NCI-H1092 treated with DMSO at 0.1 percent for 48 hours (cell line): Measurements from ENCODE around the gene KIF19.

ENCODE experiments used
- DNase-seq: peaks from one replicate; lab custom pipeline; 2025; lab: John Stamatoyannopoulos, UW

KIF19 gene

GRCh38 chr17:74304184-74304583 is 21.8 kb upstream of the KIF19 start:
- no peak for DNase-seq

DNA sequence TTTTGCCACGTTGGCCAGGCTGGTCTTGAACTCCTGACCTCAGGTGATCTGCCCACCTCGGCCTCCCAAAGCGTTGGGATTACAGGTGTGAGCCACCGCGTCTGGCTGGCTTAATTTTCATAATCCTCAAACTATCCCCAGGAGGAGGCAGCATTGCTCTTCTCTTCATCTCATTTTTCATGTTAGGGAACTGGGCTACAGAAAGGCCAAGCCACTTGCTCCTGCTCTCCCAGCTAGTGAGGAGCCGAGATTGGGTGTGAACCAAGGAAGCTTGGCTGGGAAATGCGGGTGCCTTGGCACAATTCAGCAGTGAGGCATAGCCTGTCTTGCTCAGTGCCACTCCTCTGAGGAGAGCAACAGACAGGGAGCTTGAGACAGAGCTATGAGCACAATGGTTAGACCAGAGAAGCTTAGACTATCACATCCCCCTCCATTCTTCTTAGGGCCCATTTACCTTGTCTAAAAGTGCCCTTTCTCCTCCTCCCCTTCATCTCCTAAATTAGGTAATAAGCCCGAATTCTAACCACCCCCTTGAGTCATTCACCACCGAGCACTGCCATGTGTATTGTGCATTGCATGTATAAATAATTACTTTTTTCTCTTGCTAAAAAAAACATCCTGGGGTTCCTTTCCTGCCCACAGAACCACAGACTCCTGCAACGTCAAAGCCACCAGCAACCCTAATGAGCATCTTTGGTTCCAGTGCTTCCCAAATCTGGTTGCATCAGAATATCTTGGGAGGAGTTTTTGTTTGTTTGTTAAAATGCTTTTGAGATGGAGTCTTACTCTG is 20.0 kb upstream of the KIF19 start:
- peak; percentile 77 for DNase-seq

GRCh38 chr17:74307984-74308773 is 17.8 kb upstream of the KIF19 start:
- no peak for DNase-seq

DNA sequence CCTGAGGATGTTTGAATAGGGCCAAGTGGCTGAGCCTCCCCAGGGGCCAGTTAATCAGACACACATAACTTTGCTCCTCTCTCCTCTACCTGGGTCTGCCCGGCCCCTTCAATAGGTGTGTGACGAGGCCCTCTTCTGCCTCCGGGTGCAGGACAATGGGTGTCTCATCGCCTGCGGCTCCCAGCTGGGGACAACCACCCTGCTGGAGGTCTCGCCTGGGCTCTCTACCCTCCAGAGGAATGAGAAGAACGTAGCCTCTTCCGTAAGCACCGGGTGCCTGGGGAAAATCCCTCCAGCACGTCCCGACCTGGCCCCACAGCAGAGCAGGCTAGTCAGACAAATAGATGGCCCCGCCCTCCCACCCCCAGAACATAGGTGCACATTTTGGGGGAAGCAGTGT is 16.1 kb upstream of the KIF19 start:
- no peak for DNase-seq

DNA sequence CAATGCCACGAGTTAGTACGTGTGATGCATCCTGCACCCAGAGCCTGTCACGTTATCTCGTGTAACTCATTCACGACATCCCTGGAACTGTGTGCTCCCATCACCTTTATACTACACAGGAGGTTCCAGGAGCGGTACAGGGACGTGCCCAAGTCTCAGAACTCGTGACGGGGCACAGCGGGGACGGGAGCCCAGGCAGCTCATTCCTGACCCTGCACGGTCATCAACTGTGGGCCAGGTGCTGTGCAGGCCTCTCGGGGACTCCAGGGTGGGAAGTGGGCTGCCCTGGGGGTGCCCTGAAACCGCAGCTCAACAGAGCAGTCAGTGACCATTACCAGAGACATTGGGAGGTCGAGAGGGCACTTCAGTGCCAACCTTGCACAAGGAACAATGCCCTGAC is 11.1 kb upstream of the KIF19 start:
- DNase-seq: no peak

DNA sequence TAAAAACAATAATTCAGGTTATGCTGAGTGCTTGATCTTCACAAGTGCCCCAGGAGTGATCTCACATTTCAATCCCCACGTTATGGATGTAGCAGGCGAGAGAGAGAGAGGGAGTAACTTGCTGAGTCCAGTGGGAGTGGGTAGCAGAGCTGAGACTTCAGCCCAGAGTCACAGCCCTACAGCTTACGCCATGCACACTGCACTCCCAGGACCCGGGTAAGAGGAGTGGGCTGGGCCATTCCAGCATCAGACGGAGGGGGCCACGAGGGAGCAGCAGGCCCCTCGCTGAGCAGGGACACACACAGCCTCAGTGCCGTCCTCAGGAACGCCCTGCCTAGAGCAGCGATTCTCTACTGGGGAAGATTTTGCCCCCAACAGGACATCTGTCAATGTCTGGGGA is 9.8 kb upstream of the KIF19 start:
- no peak for DNase-seq

DNA sequence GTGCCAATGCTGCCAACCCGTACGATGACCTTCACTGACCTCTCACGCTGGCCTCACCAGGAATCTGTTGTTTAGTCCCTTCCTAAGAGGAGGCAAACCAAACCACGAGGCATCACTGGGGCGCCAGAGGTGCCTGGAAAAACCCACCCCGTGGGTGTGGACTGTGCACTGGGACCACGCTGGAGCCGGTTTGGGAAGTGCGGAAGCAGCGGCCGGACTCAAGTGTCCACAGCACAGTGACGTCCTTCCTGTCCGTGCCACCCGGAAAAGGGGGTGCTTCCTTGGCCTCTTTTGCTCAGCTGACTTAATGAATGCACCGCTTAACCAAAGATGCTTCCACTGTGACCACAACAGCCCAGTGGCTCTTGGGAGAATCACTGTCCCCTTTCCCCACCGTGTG is 9.0 kb upstream of the KIF19 start:
- no peak for DNase-seq

GRCh38 chr17:74318391-74318790 is 7.6 kb upstream of the KIF19 start:
- DNase-seq: no peak

DNA sequence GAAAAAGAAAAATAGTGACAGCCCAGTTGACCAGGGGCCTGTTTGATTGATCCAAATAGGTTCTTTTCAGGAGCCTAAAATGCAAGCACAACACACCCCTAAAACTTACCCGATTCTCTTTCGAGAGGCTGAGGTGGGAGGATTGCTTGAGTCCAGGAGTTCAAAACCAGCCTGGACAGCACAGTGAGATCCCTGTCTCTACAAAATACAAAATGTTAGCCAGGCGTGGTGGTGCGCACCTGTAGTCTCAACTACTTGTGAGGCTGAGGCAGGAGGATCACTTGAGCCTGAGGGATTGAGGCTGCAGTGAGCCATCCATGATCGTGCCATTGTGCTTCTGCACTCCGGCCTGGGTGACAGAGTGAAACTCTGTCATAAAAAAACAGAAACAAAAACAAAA is 1.5 kb upstream of the KIF19 start:
- DNase-seq: no peak

- no peak for DNase-seq
These were observed 667 bp upstream of the KIF19 start for GRCh38 chr17:74325376-74325742.

GRCh38 chr17:74326506-74326905 is 480 bp downstream of the KIF19 start:
- DNase-seq: no peak

DNA sequence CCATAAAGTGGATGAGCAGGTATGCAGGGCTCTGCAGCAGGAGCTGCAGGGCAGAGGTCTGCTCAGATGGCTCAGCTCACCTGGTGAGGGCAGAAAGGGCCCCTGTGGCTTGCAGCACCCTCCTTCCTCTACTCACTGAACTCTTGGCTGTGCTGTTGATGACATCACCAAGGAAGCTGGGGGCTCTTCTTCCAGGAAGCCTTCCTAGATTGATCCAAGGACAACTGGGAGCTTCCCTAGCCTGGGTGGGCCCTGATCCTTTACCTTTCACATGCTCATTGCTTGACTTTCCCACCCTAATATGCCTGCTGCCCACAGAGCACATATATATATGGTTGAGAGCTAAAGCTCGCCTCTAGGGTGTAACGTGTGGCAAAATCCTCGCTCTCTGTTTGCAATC is 2.5 kb downstream of the KIF19 start:
- DNase-seq: no peak

- DNase-seq: no peak
These were observed 3.4 kb downstream of the KIF19 start for GRCh38 chr17:74329378-74329777.

DNA sequence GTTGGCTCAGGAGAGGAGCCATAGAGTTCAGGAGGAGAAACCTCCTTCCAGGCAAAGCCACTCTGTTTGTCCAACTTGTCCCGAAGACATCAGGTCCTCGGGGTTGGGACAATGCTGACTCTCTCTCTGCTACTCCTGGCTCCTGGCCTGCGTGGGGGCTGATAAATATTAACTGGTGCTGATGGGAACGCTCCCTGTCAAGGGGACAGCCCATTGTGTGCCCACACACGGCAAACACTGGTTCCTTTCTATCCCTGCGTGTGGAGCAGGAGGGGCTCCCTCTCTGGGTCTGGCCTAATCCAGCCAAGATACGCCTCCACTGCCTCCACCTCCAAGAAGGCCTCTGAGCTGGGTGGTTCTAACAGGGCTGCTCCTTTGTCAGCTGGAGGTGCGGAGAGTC is 4.4 kb downstream of the KIF19 start:
- DNase-seq: no peak

- peak; percentile 62 for DNase-seq
These were observed 6.1 kb downstream of the KIF19 start for GRCh38 chr17:74332017-74332650.

GRCh38 chr17:74332763-74333283 is 6.8 kb downstream of the KIF19 start:
- peak; percentile 97 for DNase-seq

DNA sequence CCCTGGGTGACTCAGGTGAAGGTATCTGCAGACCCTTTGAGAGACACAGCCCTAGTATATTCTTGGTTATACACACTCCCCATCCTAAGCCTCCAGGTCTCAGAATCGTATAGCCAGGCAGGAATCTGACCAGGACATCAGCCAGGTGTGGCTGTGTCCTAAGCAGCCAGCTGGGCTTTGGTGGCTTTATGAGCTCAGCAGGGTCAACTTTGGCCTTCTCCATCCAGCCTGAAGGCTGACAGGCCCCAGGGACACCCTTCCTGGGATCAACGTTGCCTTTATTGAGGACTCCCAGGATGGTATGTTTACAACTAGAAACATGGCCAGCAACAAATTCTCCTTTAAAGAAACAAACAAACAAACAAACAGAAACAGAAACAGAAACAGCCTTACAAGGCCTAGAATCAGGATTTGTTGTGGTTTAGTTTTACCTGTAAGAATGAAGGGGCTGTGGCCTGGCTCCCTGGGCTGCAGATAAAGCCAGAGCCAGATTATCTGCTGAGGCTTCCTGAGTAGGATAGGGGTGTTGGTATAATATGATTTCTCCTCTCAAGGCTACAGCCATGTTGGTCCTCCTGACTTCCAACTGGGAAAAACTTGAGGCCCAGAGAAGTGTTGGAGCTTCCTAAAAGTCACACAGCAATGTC is 8.5 kb downstream of the KIF19 start:
- no peak for DNase-seq

DNA sequence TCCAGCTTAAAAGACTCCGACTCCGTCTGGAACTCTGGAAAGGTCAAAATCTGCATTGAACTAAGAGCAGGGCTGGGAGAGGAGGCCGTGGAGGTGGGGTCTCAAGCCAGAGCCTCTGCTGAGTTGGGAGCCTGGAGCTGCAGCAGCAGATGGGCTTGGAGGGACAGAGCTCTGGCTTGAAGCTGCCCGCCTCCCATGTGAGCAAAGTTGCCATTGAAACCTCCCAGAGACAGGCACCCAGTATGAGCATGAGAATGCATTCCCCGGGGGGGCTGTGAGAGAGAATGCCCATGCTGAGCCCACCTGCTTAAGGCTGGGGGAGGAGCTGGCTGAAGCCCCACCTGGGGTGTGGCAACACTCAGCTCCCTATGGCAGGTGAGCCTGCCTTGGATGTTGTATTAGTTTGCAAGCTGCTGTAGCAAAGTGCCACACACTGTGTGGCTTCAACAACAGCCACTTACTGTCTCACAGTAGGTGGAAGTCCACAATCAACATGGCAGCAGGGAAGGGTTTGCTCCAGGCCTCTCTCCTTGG is 9.6 kb downstream of the KIF19 start:
- DNase-seq: no peak

- no peak for DNase-seq
These were observed 10.3 kb downstream of the KIF19 start for GRCh38 chr17:74336307-74336706.

DNA sequence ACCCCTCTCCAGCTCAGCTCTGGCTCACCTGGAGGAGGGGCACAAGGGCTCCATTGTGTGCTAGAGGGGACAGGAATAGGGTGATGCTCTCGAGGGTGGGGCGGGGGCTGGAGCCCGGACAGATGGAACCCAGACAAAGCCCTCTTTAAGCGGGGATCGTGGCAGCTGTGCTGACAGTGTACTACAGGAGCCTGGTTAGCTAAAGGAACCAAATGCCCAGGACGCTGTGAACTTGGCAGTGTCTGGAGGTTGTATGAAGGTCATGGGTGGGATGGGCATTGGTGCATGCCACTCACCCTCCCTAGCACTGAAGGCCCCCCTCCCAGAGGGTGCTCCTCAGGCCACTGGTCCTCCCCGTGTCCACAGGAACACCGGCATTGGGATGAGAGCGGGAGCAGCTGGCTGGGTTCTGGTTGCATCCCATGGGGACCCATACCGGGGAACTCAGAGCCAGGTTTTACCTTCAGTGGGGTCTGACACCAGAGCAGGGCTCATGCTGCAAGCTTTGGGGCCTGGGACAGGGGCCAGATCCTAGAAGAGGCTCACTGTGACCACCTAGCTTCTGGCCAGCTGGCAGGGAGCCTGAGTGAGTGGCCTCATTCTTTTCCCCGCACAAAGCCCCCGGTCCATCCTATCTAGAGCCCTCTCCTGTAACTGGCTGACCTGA is 11.9 kb downstream of the KIF19 start:
- peak; percentile 93 for DNase-seq

- DNase-seq: peak; percentile 86
These were observed 13.6 kb downstream of the KIF19 start for GRCh38 chr17:74339537-74340195.
